Keratinocyte (primary cell): Measurements from ENCODE around the gene TMEM218.

Experiments used
- CTCF ChIP-seq, 3 experiments: IDR thresholded peaks in 1 of 3; conservative IDR thresholded peaks in 1 of 3; optimal IDR thresholded peaks in 1 of 3; 2 replicates in 2 of 3; 3 replicates in 1 of 3; pipeline versions ENCODE3 to v1.5.1; 2011; ENCODE audit warnings: low read length in 3 of 3, mild to moderate bottlenecking in 3 of 3, moderate library complexity in 2 of 3, control low read depth in 1 of 3, inconsistent platforms in 1 of 3; ENCODE audit not compliant: insufficient read depth in 2 of 3; ENCODE audit errors: extremely low read depth in 1 of 3
- EZH2 ChIP-seq: IDR thresholded peaks from one replicate; pipeline ENCODE4 v1.6.1; 2012; ENCODE audit warnings: inconsistent platforms, mild to moderate bottlenecking, low read length, moderate library complexity

DNA sequence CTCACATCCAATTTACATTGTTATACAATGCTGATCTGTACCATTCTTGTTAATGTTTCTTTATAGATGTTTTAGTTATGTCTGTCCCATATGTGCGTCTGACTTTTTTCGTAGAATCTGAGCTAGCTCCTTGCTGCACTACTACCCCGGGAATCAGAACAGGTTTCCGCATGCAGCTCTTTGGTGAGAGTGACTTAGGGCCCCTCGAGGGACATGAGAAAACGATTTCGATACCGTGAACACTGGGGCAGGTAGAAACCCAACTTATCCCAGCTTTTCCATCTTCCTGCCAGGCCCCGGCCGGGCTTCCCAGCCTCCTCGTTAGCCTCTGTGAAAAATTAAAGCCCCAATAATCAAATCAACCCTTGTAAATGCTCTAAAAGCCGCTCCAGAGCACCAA is 29.8 kb upstream of the TMEM218 start:
- TF ChIP-seq CTCF (optimal IDR thresholded peaks at IDR 0.05 in 1 of 3, IDR thresholded peaks at IDR 0.05 in 1 of 3, conservative IDR thresholded peaks at IDR 0.05 in 1 of 3; ENCODE audit: extremely low read depth in 1 of 3, insufficient read depth in 2 of 3, low read length in 3 of 3), result no peak
- TF ChIP-seq EZH2, result no peak
